GM21360 (cell line): Measurements from ENCODE around the gene TXN2.
A peak's percentile ranks its signal among the peaks of the same experiment; 100 is the strongest.
"Not testable (repeated sequence)": the region's sequence is repeated elsewhere in the genome, so short reads cannot be mapped to it uniquely, and the experiment has no call there.

Source experiments
- ATAC-seq: cut with Tn5 transposase; IDR thresholded peaks from one replicate; pipeline ENCODE4 v1.9.1; 2021; ENCODE audit warnings: mild to moderate bottlenecking, moderate library complexity; ENCODE audit not compliant: unreplicated experiment

TXN2 gene, protein sequence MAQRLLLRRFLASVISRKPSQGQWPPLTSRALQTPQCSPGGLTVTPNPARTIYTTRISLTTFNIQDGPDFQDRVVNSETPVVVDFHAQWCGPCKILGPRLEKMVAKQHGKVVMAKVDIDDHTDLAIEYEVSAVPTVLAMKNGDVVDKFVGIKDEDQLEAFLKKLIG

DNA sequence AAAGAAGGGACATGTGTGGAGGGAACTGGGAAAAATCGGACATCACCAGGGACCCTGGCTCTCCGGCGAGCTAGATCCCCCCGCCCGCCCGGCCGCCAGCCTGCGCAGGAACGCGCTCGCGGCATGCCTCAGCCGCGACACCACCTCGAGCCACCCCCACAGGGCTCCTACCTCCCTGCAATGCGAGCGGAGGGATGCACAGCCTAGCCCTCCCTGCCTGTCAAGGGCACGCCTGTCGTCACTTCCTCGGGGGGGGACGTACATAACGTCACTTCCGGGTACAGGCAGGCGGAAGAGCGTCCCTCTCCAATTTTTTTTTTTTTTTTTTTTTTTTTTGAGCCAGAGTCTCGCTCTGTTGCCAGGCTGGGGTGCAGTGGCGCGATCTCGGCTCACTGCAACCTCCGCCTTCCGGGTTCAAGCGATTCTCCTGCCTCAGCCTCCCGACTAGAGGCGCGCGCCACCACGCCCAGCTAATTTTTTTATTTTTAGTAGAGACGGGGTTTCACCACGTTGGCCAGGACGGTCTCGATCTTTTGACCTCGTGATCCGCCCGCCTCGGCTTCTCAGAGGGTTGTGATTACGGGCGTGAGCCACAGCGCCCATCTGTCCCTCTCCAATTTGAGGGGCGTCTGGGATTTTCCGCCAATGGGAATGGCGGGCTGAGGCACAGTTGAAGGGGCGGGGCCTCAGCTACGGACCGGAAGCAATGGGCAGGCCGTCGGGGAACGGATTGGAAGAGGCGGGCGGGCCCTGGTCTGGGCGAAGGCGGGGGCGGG, at the start of gene TXN2:
TSS of gene TXN2 (minus strand) at position 248 of the 776 bp plus-strand sequence. CDS start 803 bp downstream, outside the sequence.
- peak; percentile 82 for ATAC-seq

DNA sequence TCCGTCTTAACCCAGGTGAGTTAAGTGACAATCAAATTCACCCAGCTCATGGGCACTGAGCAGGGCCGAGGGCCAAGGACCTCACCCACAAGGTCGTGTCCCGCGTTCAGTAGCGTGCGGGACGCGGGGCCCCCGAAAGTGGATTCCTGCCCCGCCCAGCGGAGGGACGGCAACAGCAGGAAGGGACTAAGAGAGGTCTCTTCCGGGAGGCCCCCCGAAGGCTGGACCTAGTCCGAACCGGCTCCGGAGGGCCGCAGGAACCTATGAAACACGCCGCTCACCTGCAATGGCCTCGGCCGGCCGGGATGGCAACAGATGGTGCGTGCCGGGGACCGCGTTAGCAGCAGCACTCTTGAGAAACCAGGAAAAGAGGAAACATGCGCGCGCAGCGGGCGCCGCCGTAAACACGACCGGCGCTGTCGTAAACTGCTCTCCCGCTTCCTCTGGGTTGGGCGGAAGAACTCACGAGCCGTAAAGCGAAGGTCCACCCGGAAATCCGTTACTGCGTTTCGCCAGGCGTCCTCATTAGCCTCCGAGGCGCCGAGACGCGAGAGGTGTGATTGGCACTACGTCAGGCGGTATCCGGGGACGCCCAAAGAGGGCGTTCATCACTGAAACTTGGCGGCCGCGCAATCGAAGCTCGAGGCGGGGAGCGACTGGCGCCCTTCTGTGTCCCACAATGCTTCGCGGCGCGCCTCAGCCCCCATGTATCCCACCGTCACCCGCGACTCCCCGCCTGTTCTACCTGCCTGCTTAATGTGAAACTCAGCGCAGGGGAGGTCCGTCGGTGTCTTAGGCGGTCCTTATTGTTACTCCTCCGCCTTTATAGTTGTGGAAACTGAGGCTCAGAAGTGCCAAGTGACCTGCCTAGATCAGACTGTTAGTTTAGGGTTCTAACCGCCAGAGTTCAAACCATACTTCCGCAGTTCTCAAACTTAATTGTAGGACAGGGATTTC, 47.6 kb upstream of the TXN2 start, which contains the start of gene EIF3D:
TSS of gene EIF3D (minus strand) at position 372 of the 957 bp plus-strand sequence. CDS start 3,045 bp downstream, outside the sequence.
- ATAC-seq, result peak; percentile 89

DNA sequence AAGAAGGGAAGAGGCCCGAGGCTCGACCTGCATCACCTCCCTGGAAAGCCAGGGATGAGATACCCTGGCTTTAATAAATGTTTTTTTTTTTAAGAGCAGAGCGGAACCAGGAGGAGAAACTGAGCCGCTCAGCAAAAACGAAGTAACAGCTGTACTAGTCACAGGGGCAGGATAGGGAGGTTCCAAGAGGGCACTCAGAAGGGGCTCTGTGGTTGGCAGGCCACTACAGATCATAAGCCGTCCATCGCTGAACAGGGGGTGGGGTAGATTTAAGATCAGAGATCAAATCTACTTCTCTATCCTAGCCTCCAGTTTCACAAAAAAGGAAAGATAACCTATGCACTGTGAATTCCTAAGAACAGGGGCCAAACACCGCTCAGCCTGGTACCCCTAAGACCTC, 46.9 kb upstream of the TXN2 start:
- ATAC-seq, result no peak

DNA sequence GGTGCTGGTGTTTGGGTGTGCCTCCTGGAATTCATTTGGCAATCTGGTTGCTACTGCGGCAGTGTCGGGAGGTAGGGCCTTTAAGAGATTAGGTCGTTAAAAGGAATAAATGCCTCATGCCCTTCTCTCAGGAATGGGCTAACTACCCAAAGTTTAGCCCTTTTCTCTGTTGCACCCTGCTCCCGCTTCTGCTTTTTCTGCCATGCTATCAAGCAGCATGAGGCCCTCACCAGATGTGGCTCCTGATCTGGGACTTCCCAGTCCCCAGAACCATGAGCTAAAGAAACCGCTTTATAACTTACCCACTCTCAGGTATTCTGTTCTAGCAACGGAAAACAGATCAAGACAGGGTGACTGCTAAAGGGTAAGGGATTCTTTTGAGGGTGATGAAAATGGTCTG, 41.2 kb upstream of the TXN2 start:
- no peak for ATAC-seq

DNA sequence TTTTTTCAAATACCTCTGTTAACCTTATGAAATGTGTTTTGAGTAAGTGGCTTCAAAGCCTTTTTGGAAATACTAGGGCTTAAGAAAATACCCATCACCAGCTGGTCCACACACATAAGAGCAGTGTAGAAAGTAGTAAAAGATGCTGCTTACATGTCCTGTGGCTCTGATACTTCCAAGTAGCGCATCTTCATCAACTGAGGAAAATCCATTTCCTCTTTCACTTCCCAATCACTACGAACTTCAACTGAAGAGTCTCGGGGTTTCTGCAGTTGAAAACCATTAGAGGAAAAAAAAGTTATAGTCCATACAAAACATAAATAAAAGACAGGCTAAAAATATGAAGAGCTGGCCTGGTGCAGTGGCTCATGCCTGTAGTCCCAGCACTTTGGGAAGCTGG, 39.0 kb upstream of the TXN2 start:
- ATAC-seq, result no peak

DNA sequence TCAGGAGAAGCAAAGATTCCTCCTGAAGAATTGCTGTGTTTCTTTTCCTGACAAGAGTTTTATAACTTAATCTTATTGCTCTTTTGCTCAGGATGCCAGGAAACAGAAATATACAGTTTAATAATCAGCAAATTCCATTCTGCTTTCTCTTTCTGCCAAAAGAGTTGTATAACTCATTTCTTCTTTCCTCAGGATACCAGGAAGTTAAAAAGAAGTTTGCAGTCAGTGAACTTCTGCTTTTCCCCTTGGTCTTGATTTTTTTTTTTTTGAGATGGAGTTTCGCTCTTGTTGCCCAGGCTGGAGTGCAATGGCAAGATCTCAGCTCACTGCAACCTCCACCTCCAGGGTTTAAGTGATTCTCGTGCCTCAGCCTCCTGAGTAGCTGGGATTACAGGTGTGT, 38.5 kb upstream of the TXN2 start:
- ATAC-seq, result not testable (repeated sequence)

DNA sequence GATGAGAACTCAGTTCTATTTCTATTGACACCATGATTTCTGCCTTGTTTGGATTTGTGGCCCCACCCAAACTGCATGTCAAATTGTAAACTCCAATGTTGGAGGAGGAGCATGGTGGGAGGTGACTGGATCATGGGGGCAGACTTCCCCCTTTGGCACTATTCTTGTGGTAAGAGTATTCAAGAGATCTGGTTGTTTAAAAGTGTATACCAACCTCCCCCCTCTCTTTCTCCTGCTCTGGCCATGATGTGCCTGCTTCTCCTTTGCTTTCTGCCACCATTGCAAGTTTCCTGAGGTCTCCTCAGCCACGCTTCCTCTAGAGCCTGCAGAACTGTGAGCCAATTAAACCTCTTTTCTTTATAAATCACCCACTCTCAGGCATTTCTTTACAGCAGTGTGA, 33.3 kb upstream of the TXN2 start:
- no peak for ATAC-seq

DNA sequence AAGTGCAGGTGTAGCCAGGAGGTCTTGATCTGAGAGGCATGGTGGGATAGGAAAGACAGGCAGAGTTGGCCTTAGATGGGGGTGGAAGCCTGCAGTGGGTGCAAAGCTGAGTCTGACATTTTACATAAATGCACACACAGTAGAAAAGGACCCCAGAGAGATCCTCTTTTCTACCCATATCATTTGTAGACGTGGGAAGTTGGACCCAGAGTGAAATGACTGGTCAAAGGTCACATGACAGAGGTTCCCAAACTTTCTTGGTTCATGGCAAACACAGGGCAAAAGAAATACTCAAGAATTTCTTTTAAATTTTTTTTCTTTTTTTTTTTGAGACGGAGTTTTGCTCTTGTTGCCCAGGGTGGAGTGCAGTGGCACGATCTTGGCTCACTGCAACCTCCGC, 31.6 kb upstream of the TXN2 start:
- ATAC-seq, result no peak

DNA sequence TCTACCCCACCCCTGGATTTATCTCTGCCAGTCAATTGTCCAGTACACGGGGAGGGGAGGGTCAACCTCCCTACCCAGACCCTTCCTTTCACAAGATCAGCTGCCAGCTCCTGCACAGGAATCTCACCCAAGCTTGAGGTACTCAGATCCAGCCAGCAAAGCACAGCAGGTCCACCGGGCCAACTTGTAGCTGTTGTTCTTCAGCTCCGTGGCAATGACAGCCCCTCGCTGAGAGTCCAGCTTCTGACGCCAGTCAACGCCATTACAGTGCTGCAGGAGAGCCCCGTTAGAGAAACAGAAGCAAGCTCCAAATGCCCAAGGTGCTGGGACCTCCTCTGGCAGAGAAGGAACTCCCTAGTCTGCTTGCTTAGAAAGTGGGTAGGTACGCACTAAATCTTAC, 30.9 kb upstream of the TXN2 start:
- ATAC-seq, result no peak

DNA sequence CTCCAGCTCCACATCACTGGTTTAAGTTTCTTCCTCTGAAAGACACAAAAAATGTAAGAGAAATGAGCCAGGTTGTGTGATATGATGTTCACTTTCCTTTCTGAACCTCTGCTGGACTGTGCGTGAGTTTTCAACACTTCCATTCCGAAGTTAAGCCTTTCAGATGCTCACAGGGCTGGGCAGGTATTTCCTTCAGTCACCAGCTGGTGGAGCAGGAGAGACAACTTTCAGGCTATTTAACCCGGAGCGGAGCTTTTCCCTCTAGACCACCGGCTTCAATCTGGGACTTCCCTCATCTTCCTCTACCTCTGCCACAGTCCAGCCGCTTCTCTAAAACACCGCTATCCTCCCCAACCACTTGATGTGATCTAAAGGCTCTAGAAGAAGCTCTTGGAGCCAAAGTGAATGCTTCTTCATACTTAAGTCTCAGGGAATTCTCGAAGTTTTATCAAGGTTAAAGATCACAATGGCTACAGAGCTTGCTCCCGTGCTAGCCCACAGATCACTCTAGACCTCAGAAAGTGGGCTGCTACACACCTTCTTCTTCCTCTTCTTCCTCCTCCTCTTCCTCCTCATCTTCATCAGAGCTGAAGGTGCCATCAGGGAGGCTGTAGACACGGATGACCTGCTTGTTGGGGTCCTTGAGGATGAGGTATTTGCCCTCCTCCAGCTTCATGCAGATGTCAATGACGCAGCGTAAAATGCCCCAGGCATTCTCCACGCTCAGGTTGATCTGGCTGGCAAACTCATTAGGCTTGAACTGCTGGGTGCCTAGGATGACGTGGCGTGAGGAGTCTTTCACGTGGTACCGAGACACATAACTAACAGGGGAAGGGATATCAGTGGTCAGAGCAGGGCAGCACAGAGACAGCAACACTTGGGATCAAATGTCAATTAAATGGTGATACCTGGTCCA, 29.8 kb upstream of the TXN2 start:
- no peak for ATAC-seq

DNA sequence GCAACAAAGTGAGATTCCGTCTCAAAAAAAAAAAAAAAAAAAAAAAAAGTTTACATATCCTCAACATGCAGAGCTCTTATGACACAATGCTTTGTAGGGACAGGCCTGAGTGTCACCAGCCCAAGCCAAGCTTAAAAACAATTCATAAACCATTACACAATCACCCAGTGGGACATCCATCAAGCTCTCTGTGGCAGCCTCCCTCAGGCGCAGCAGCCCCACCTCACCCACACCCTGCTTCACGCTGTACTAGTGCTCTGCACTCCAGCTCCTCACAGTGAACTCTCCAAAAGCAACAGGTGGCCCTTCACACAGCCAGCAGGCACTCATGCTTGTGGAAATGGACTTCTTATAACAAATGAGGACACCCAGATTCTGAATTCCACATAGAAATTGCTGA, 28.9 kb upstream of the TXN2 start:
- ATAC-seq, result no peak

DNA sequence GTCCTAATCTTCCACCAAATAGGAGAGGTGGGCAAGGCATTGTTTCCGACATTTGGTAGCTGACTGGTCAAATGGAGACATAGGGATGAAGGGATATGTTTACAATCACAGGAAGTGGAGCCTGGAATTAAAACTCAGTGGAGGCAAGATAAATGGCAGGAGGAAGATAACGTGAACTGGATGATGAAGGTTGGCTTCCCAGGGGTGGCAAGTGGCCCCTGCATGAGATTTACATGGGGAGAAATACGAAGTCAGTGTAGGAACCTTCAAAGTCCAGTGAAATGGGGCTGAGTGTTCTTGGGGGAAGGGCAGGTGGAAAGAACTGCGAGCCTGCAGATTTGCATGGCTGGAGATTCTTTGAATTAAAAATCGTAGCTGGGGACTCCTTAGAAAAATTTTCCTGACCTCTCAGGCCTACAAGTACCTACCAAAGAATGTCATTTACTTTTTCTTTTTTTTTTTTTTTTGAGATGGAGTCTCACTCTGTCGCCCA, 26.1 kb upstream of the TXN2 start:
- no peak for ATAC-seq

DNA sequence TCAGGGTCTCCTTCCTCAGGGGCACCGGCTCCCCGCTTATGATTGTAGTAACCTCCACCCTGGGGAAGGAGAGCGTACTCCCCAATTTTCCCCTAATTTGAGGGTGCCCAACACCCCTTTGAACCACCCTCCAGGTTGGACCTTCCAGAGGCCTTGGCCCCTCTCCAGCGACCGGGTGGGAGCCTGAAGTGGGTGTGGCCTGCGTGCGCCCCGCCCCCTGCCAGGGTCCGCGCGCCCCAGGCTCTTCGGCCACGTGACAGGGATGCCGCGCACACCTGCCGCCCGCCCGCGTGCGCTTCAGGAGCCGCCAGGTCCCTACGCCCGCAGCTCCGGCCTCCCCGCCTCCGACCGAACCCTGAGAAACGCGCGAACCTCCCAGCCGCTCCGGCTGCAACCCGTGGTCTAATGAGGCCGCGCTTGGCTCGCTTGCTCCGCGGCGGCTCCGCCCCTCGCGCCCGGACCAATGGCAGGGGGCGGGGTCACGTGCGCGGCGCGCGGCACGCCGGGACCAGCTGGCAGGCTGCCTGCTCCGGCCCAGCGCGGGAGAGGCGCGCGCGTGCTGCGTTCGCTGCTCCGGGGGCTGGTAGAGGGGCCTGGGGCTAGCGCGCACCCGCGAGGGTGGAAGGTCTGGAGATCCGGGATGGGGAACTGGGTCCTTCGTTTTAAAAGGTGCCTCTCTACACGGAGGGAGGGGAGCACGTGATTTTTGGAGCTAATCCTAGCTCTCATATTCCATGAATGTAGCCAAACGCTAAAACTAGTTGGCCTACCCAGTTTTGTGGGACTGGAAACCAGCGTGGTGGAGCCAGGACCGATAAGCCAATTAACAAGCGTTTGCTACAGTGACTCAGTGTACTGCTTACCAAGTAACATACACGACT, 25.4 kb upstream of the TXN2 start, which contains the start of gene FOXRED2:
TSS of gene FOXRED2 (minus strand) at position 404 of the 881 bp plus-strand sequence. CDS start 618 bp downstream, outside the sequence.
- peak; percentile 72 for ATAC-seq

DNA sequence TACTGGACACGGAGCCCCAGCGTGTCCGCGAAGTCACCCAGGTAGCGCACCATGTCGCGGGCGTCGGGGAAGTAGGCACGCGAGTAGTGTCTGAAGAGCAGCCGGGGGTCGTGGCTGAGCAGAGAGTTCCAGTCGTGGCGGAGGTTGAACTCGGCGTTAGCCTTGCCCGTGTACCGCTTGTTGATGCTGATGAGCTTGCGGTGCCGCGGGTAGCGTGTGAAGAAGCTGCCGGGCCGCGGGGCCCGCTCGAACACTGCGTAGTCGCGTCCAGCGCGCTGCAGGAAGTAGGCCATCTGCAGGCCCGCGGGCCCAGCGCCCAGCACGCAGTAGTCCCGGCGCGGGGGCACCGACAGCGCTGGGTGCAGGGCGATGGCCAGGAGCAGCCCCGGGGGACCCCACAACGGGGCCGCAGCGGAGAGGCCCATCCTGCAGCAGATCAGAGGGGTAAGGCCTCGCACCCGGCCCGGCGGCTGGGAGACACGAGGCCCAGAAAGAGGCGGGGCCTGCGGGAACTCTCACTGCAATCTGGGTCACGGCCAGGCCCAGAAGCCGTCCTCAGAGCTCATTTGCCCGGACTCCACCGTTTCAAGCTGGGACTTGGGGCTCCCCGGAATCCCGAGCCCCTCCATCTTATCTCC, 24.7 kb upstream of the TXN2 start:
- ATAC-seq, result no peak

DNA sequence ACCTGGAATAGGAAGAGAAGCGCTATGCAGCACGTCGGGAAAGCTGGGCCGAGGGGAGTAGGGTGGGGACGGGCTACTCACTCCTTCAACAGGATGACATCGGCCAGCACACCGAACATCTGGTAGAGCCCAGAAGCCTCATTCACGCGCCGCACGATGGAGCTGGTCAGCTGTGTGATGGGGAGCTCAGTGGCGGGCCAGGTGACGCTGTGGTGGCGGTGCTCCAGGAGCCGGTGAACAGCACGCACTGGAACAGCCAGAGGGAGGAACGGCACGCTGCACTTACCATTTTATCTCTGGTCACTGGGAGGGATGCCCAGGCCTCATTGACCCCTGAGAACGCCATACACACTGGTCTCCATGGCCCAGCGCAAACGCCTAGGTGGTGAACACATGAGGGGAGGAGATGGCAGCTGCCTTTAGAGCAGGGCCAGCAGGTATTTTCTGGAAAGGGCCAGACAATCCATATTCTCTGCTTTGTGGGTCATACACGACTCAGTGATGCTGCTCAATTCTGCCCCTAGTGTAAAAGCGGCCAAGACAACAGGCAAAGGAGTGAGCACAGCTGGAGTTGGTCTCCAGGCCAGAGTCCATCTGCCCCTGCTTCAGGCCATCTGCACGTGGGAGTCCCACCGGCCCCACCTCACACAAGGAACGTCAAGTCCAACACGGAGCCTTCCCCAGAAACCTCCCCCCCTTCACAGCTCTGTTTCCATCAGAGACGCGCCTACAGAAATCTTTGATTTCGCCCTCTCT, 16.6 kb upstream of the TXN2 start:
- no peak for ATAC-seq

DNA sequence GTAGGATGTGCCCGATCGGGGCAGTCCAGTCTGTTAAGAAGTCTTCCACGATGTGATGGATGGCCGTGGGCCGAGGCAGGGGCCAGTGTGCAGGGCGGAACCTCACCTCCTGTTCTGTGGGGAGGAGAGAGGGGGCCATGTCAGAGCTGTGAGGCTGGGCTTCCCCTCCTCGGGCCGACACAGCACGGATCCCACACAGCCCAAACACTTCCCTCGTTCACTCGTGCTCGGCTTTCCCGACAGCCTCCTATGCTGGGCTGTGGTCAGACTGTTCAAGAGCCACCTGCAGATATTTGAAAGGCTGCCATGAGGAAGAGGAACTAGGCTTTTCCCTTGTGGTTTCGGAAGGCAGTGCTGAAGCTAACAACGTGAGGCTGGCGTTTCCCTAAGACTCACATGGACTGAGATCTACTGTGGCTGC, 12.3 kb upstream of the TXN2 start:
- no peak for ATAC-seq

DNA sequence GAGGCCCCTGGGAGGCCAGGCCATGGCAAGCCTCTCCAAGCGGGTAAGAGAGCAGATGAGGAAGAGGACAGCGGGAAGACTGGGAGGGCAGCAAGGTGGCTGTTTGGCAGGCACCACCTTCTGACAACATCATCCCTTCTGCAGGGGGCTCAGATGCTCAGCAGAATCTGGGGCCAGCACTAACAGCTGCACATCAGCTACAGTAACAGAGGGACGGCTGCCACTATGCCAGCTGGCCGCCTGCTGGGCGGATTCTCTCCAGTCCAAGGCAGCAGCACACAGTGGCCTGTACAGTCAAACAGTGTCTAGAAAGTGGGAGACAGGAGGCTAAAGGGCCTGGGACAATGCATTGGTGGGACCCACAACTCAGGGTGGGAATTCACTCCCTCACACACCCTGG, 10.7 kb upstream of the TXN2 start:
- no peak for ATAC-seq

DNA sequence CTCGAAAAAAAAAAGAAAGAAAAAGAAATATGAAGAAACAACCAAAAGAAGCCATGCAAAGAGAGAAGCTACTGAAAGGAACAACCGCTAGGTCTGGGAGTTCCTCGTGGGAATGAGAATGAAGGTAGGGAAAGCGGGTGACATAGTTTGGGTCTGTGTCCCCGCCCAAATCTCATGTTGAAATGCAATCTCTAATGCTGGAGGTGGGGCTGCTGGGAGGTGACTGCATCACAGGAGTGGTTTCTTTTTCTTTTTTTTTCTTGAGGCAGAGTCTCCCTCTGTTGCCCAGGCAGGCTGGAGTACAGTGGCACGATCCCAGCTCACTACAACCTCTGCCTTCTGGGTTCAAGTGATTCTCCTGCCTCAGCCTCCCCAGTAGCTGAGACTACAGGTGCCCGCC, 9.7 kb upstream of the TXN2 start:
- no peak for ATAC-seq
